GM23248 (cell line): ENCODE results near the gene M1AP.

ENCODE experiments used
- EZH2 ChIP-seq: fragments of 200-600 bp; sonication (generic); IDR thresholded peaks from 2 replicates; pipeline ENCODE4 v1.6.1; 2018; ENCODE audit warnings: antibody characterized with exemption, mild to moderate bottlenecking; ENCODE audit not compliant: insufficient read depth, poor library complexity, severe bottlenecking
- EZH2phosphoT487 ChIP-seq: fragments of 200-600 bp; sonication (generic); IDR thresholded peaks from 2 replicates; pipeline ENCODE4 v1.6.1; 2018; ENCODE audit warnings: antibody characterized with exemption, moderate library complexity, mild to moderate bottlenecking, low read depth; ENCODE audit not compliant: insufficient read depth

DNA sequence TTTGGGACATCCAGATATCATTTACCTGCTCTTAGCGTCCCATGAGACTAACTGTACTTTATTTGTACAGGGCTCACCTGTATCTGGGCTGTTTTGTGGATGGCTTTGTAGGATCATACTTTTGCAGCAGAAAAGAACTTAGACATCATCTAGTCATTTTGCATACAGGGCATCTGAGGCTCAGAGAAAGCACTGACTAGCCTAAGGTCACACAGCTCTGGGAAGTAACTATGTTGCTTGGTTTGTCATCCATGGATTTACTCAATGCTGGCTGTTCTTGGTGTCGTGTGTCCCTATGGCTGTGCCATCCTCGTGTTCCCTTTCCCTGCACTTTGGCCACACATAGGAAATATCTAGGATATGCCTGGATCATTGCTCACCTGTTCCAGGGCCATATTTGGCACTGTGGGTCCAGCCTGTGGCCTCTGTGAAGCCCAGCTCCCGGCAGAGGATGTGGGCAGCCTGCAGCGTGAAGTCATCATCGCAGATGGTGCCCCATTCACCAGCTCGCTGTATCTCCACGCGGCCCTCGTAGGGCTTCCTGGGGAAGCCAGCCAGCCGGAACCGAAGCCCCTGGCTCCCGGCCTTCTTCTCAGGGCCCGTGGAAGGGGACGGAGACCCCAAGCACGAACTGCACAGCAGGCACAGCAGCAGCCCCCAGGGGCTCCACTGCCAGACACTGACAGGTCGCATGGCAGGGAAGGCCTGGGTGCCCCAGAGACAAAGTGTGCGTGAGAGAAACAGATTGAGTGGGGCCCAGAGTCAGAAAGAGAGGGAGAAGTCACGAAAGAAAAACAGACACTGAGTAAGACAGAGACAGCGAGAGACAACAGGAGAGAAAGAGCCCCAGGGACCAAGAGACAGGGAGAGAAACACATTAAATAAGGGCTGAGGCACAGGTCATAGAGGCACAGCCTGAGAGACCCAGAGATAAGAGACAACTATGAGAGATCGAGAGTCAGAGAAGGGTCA is 95.9 kb downstream of the M1AP start:
- TF ChIP-seq EZH2phosphoT487 = no peak
- no peak for TF ChIP-seq EZH2
